ENCODE measurements around the gene HGFAC. TPM values are rescaled to one million over a fixed set of nuclear protein-coding genes. Genes with fewer than 3 reads are reported as not detected.

HGFAC gene
- polyA plus RNA-seq, 1 of the 3 experiments (the other 2 are of a cell fraction): 0.43 TPM

DNA sequence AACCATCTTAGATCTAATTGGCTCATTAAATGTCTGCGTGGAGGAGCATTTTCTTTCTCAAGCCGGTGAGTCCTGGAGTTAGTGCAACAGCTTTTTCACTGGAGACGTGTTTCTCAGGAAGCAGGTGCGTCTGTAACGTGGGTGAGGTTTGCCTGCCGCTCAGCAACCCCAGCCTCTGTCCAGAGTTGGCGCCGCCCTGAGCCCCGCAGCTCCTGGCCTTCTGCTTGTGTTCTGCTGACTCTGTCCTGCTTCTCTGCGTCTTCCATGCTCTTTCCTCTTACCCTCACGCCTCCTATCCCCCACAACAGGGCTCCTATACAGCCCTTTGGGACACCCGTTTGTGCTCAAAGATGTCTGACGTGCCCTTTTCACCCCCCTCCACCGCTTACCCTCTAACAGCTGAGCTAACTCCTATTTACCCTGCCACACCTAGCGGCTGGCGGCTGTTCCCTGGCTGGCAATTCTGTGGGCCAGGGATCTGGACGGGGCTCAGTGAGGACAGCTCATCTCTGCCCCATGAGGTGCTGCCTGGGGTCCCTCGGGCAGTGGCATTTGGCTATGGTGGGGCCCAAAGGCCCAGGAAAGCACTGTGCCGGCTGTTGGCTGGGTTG, 40.1 kb downstream of the HGFAC start:
- Histone ChIP-seq H3F3A (replicated peaks; ENCODE audit: insufficient read depth) (no peaks in the 10 kb centered on the region), H3K27me3 (ENCODE audit: insufficient read depth) (no peaks in the 10 kb centered on the region), H3K9me2 (no peaks in the 10 kb centered on the region), H3K9me3 (no peaks in the 10 kb centered on the region), H2AFZ (ENCODE audit: low read depth) (no peak overlapping the region), H3K27ac (ENCODE audit: low read depth in 2 of 2, low read length in 1 of 2) (no peak overlapping the region), H3K79me2 (ENCODE audit: insufficient read depth) (no peaks in the 10 kb centered on the region), H3K9ac (no peak overlapping the region), H3K4me2 (no peak overlapping the region), H3K36me3 (replicated peaks in 1 of 2; ENCODE audit: control insufficient read depth in 1 of 2, insufficient read depth in 2 of 2, low read length in 1 of 2) (no peaks in the 10 kb centered on the region), H4K20me1 (ENCODE audit: insufficient read depth) (no peaks in the 10 kb centered on the region), H3K4me3 (ENCODE audit: low read depth in 2 of 2, low read length in 1 of 2) (no peak overlapping the region), H3K4me1 (ENCODE audit: control insufficient read depth in 1 of 2, insufficient read depth in 2 of 2, low read depth in 1 of 2, low read length in 1 of 2) (peaks cover 0 to 19% of the 10 kb centered on the region in 2 experiments; a peak in 1 of 4 replicates)
- no peak for DNase-seq
- no peak for TF ChIP-seq SIN3A (IDR thresholded peaks at IDR 0.05; ENCODE audit: borderline replicate concordance, low read depth, low read length)
- no peak for TF ChIP-seq FOXM1 (IDR thresholded peaks at IDR 0.05; ENCODE audit: low read depth)
- TF ChIP-seq, protein P1, sequence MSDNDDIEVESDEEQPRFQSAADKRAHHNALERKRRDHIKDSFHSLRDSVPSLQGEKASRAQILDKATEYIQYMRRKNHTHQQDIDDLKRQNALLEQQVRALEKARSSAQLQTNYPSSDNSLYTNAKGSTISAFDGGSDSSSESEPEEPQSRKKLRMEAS (IDR thresholded peaks at IDR 0.05; ENCODE audit: low read depth): no peak
- no peak for TF ChIP-seq JUND (IDR thresholded peaks at IDR 0.05)
- no peak for TF ChIP-seq RAD21 (IDR thresholded peaks at IDR 0.05; ENCODE audit: low read length)
- TF ChIP-seq NFIC (IDR thresholded peaks at IDR 0.05; ENCODE audit: borderline replicate concordance): no peak
- TF ChIP-seq GABPA (IDR thresholded peaks at IDR 0.05; ENCODE audit: low read depth): no peak
- TF ChIP-seq, protein P2, sequence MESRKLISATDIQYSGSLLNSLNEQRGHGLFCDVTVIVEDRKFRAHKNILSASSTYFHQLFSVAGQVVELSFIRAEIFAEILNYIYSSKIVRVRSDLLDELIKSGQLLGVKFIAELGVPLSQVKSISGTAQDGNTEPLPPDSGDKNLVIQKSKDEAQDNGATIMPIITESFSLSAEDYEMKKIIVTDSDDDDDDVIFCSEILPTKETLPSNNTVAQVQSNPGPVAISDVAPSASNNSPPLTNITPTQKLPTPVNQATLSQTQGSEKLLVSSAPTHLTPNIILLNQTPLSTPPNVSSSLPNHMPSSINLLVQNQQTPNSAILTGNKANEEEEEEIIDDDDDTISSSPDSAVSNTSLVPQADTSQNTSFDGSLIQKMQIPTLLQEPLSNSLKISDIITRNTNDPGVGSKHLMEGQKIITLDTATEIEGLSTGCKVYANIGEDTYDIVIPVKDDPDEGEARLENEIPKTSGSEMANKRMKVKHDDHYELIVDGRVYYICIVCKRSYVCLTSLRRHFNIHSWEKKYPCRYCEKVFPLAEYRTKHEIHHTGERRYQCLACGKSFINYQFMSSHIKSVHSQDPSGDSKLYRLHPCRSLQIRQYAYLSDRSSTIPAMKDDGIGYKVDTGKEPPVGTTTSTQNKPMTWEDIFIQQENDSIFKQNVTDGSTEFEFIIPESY (IDR thresholded peaks at IDR 0.05; ENCODE audit: borderline replicate concordance, low read depth): no peak
- TF ChIP-seq TAF1 (IDR thresholded peaks at IDR 0.05; ENCODE audit: borderline replicate concordance, low read depth, low read length): no peak
- TF ChIP-seq EP300 (IDR thresholded peaks at IDR 0.05; ENCODE audit: borderline replicate concordance in 1 of 2, low read depth in 1 of 2, low read length in 1 of 2): no peak
- no peak for TF ChIP-seq YY1 (IDR thresholded peaks at IDR 0.05; ENCODE audit: low read depth)
- TF ChIP-seq, protein P3, sequence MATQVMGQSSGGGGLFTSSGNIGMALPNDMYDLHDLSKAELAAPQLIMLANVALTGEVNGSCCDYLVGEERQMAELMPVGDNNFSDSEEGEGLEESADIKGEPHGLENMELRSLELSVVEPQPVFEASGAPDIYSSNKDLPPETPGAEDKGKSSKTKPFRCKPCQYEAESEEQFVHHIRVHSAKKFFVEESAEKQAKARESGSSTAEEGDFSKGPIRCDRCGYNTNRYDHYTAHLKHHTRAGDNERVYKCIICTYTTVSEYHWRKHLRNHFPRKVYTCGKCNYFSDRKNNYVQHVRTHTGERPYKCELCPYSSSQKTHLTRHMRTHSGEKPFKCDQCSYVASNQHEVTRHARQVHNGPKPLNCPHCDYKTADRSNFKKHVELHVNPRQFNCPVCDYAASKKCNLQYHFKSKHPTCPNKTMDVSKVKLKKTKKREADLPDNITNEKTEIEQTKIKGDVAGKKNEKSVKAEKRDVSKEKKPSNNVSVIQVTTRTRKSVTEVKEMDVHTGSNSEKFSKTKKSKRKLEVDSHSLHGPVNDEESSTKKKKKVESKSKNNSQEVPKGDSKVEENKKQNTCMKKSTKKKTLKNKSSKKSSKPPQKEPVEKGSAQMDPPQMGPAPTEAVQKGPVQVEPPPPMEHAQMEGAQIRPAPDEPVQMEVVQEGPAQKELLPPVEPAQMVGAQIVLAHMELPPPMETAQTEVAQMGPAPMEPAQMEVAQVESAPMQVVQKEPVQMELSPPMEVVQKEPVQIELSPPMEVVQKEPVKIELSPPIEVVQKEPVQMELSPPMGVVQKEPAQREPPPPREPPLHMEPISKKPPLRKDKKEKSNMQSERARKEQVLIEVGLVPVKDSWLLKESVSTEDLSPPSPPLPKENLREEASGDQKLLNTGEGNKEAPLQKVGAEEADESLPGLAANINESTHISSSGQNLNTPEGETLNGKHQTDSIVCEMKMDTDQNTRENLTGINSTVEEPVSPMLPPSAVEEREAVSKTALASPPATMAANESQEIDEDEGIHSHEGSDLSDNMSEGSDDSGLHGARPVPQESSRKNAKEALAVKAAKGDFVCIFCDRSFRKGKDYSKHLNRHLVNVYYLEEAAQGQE (IDR thresholded peaks at IDR 0.05; ENCODE audit: low read depth, low read length): no peak
- TF ChIP-seq FOSL2 (IDR thresholded peaks at IDR 0.05; ENCODE audit: borderline replicate concordance, low read depth): no peak
- no peak for TF ChIP-seq SMC3 (IDR thresholded peaks at IDR 0.05; ENCODE audit: low read depth, low read length)
- no peak for TF ChIP-seq MEF2A (IDR thresholded peaks at IDR 0.05; ENCODE audit: borderline replicate concordance, low read depth)
- no peak for TF ChIP-seq RXRA (IDR thresholded peaks at IDR 0.05; ENCODE audit: borderline replicate concordance, low read depth)
- TF ChIP-seq, protein P4, sequence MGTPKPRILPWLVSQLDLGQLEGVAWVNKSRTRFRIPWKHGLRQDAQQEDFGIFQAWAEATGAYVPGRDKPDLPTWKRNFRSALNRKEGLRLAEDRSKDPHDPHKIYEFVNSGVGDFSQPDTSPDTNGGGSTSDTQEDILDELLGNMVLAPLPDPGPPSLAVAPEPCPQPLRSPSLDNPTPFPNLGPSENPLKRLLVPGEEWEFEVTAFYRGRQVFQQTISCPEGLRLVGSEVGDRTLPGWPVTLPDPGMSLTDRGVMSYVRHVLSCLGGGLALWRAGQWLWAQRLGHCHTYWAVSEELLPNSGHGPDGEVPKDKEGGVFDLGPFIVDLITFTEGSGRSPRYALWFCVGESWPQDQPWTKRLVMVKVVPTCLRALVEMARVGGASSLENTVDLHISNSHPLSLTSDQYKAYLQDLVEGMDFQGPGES (IDR thresholded peaks at IDR 0.05; ENCODE audit: low read depth, low read length): no peak
- no peak for TF ChIP-seq TEAD4 (IDR thresholded peaks at IDR 0.05; ENCODE audit: borderline replicate concordance, insufficient read depth)
- WGBS (ENCODE audit: low lambda C conversion rate): 94% methylated on average over 17 of the region's 19 CpGs
- ChIA-PET CTCF (interaction anchor here (0.7 to 5.8 kb wide), 14 partner anchors 11 to 374 kb away, joined by 3 to 34 read pairs (median 7); no protein-coding TSS in a partner anchor), POLR2A (no interaction called here)
